Spleen (tissue), 13 donors: ENCODE measurements around the gene BLOC1S5. TPM values are rescaled to one million over a fixed set of nuclear protein-coding genes. Genes with fewer than 3 reads are reported as not detected.

Experiments used
- DNase-seq: peaks from one replicate; pipeline ENCODE4 v3.0.0-alpha.2; 2020
- H3K27ac ChIP-seq, 8 donors: fragments of 200-600 bp; sonication (generic) in 7 of 8; 1 replicate in 4 of 8; 2 replicates in 4 of 8; pipeline versions ENCODE4 v1.5.0 to v1.8.0; 2016 to 2021; ENCODE audit warnings: inconsistent platforms in 4 of 8, mild to moderate bottlenecking in 4 of 8, moderate library complexity in 1 of 8
- H3K27me3 ChIP-seq, 7 donors: fragments of 200-600 bp; sonication (generic) in 6 of 7; replicated peaks in 1 of 7; 1 replicate in 4 of 7; 2 replicates in 3 of 7; pipeline versions ENCODE4 v1.5.0 to v1.8.0; 2016 to 2021; ENCODE audit warnings: inconsistent platforms in 3 of 7, mild to moderate bottlenecking in 1 of 7
- H3K36me3 ChIP-seq, 6 donors: fragments of 200-600 bp; sonication (generic) in 5 of 6; 1 replicate in 4 of 6; 2 replicates in 2 of 6; pipeline versions ENCODE4 v1.5.0 to v1.8.0; 2016 to 2021; ENCODE audit warnings: inconsistent platforms in 2 of 6
- H3K4me1 ChIP-seq, 6 donors: fragments of 200-600 bp; sonication (generic) in 5 of 6; 1 replicate in 3 of 6; 2 replicates in 3 of 6; pipeline versions ENCODE4 v1.5.0 to v1.8.0; 2016 to 2021; ENCODE audit warnings: inconsistent platforms in 3 of 6
- H3K4me3 ChIP-seq, 8 donors: fragments of 200-600 bp; sonication (generic) in 7 of 8; 1 replicate in 4 of 8; 2 replicates in 4 of 8; pipeline versions ENCODE4 v1.5.0 to v1.8.0; 2016 to 2021; ENCODE audit warnings: inconsistent platforms in 4 of 8, mild to moderate bottlenecking in 4 of 8, moderate library complexity in 2 of 8
- H3K9me3 ChIP-seq, 8 donors: fragments of 200-600 bp; sonication (generic) in 7 of 8; 1 replicate in 4 of 8; 2 replicates in 4 of 8; pipeline versions ENCODE4 v1.5.0 to v1.8.0; 2016 to 2021; ENCODE audit warnings: inconsistent platforms in 4 of 8
- CTCF ChIP-seq, 11 experiments: fragments of 200-600 bp in 7 of 11; fragments of 450-650 bp in 4 of 11; sonication (generic) in 4 of 11; IDR thresholded peaks in 8 of 11; conservative IDR thresholded peaks in 3 of 11; 1 replicate in 7 of 11; 2 replicates in 4 of 11; pipeline versions ENCODE4 v1.4.0 to v1.8.0; 2016 to 2021; ENCODE audit warnings: antibody characterized with exemption in 11 of 11, inconsistent platforms in 4 of 11, mild to moderate bottlenecking in 1 of 11
- POLR2A ChIP-seq, 3 donors: fragments of 450-650 bp; IDR thresholded peaks; one replicate each; pipeline ENCODE4 v1.5.1; 2017; ENCODE audit warnings: antibody characterized with exemption in 3 of 3, mild to moderate bottlenecking in 1 of 3
- POLR2AphosphoS5 ChIP-seq, 3 donors: sonication (generic); formaldehyde crosslinking; IDR thresholded peaks; one replicate each; pipeline ENCODE4 v1.5.1; 2017; ENCODE audit warnings: antibody characterized with exemption in 3 of 3
- WGBS, 5 donors: extraction: QIAGEN DNeasy Blood & Tissue Kit in 3 of 5; methylation state at CpG; one replicate each; pipeline versions ENCODE4 v1.1.5 to v1.1.7; 2013 to 2018; 5-methylcytosine and 5-hydroxymethylcytosine counted together
- intact Hi-C: fragments of 100-400 bp; cut with DNase I; formaldehyde crosslinking; loops from one replicate; pipeline ENCODE4 v1.15.0; 2023; ENCODE audit warnings: low total_unique reads
- long read RNA-seq, 2 donors: transcript quantifications; one replicate each; lab custom pipeline, GENCODE V29; 2026
- polyA plus RNA-seq, 3 donors: library from polyadenylated mRNA; stranded (reverse); fragments of 200-250 nt; gene quantifications; one replicate each; pipeline ENCODE4 v1.2.1, GENCODE V29; 2013
- total RNA-seq, 7 donors: library from RNA; depleted of rRNA in 3 of 7; stranded (reverse); fragments of >200 nt in 3 of 7; fragmentation: NEBNext Ultra II Directional in 4 of 7; extraction: Animal tissue kit (Norgen Biotek cat#: 25700) in 4 of 7; gene quantifications; one replicate each; pipeline versions ENCODE4 v1.1.0 to v1.2.1, GENCODE V29; 2016 to 2021
- donor health status: healthy with polysubstance abuse.
- donor health status: DM: no; HTN: no; CAD: no; lungs with moderate emphysema.
- donor health status: DM: no; HTN: no; CAD: no.
- donor health status: Bipolar disorder and iron deficiency.
- donor health status: healthy.
- donor health status: DM: no; HTN: no; CAD: no.
- donor health status: DM: yes; HTN: yes; CAD: no.

The BLOC1S5 gene
- total RNA-seq (10 to 100 TPM; 11.6 to 18.0 (median 14.6) TPM), polyA plus RNA-seq (10 to 100 TPM in 1 of 3 donors, 1 to 10 TPM in 2; 6.6 to 11.3 (median 6.9) TPM)
- long read RNA-seq, donor 1, partial matches to known transcripts = 0 of 5 reads
- long read RNA-seq, donor 1, other reads (novel, unspliced or antisense) = 0 of 5 reads
- long read RNA-seq, donor 2, partial matches to known transcripts = 0 of 1 reads
- long read RNA-seq, donor 2, other reads (novel, unspliced or antisense) = 0 of 1 reads

GRCh38 chr6:8063761-8064637 lies at the start of gene BLOC1S5:
Gene BLOC1S5 (minus strand): TSS chr6:8064389. CDS start chr6:8064376, 13 bp downstream.
- peaks cover 17 to 32% (median 19%) of the 10 kb centered on the region in 6 donors for H3K4me1 ChIP-seq
- intact Hi-C loops = no loop called here
- H3K27ac ChIP-seq = peak within 1 kb of the TSS; percentile 76 to 93 (median 91)
- DNase-seq = peak; percentile 98
- H3K4me3 ChIP-seq = peak within 1 kb of the TSS; percentile 65 to 94 (median 88)
- no peaks in the 10 kb centered on the region for H3K9me3 ChIP-seq
- WGBS, 5 donors = 0 to 1% (median 0%) methylated on average over 39 to 64 of the region's 64 CpGs
- no peaks in the 10 kb centered on the region for H3K27me3 ChIP-seq
- peak; percentile 90 to 94 (median 92) for TF ChIP-seq POLR2AphosphoS5 (IDR thresholded peaks at IDR 0.05)
- TF ChIP-seq POLR2A (IDR thresholded peaks at IDR 0.05) = peak in 1 of 3 donors; percentile 45
- peak in 7 of 11 experiments; percentile 13 to 52 (median 39) for TF ChIP-seq CTCF (IDR thresholded peaks at IDR 0.05 in 8 of 11, conservative IDR thresholded peaks at IDR 0.05 in 3 of 11)
- H3K36me3 ChIP-seq = peaks cover 0 to 32% (median 14%) of the 10 kb centered on the region in 6 donors

GRCh38 chr6:8113131-8113654 lies 49.0 kb upstream of the BLOC1S5 start:
- no peaks in the 10 kb centered on the region for H3K9me3 ChIP-seq
- TF ChIP-seq POLR2AphosphoS5 (IDR thresholded peaks at IDR 0.05) (no peak), CTCF (IDR thresholded peaks at IDR 0.05 in 8 of 11, conservative IDR thresholded peaks at IDR 0.05 in 3 of 11) (no peak), POLR2A (IDR thresholded peaks at IDR 0.05) (no peak)
- 65 to 81% (median 78%) methylated on average over 4 of the region's 4 CpGs for WGBS, 5 donors
- no peaks in the 10 kb centered on the region for H3K4me1 ChIP-seq
- H3K4me3 ChIP-seq = no peak overlapping the region
- H3K27me3 ChIP-seq = peaks cover 0 to 17% (median 0%) of the 10 kb centered on the region in 7 donors
- intact Hi-C loops = no loop called here
- H3K36me3 ChIP-seq = no peaks in the 10 kb centered on the region
- no peak overlapping the region for H3K27ac ChIP-seq
- no peak for DNase-seq

- no peak for DNase-seq
- intact Hi-C loops = no loop called here
- WGBS, 5 donors = 32 to 94% (median 77%) methylated on average over 1 of the region's 1 CpG
- no peaks in the 10 kb centered on the region for H3K4me1 ChIP-seq
- peaks cover 0 to 36% (median 6%) of the 10 kb centered on the region in 7 donors for H3K27me3 ChIP-seq
- no peaks in the 10 kb centered on the region for H3K9me3 ChIP-seq
- no peak overlapping the region for H3K4me3 ChIP-seq
- no peaks in the 10 kb centered on the region for H3K36me3 ChIP-seq
- TF ChIP-seq POLR2AphosphoS5 (IDR thresholded peaks at IDR 0.05) (no peak), CTCF (IDR thresholded peaks at IDR 0.05 in 8 of 11, conservative IDR thresholded peaks at IDR 0.05 in 3 of 11) (no peak), POLR2A (IDR thresholded peaks at IDR 0.05) (no peak)
- H3K27ac ChIP-seq = no peak overlapping the region
Measured at GRCh38 chr6:8110725-8111124, 46.5 kb upstream of the BLOC1S5 start.
